Measurements from ENCODE around the gene THEM5.
"Not testable (repeated sequence)": the region's sequence is repeated elsewhere in the genome, so short reads cannot be mapped to it uniquely, and the experiment has no call there.

The THEM5 gene, protein sequence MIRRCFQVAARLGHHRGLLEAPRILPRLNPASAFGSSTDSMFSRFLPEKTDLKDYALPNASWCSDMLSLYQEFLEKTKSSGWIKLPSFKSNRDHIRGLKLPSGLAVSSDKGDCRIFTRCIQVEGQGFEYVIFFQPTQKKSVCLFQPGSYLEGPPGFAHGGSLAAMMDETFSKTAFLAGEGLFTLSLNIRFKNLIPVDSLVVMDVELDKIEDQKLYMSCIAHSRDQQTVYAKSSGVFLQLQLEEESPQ

GRCh38 chr1:151853411-151853943, at the start of gene THEM5:
Gene THEM5, minus strand, starts transcription at chr1:151853712. Its CDS starts 147 bp downstream, at chr1:151853565.
- DNase-seq = no peak

DNA sequence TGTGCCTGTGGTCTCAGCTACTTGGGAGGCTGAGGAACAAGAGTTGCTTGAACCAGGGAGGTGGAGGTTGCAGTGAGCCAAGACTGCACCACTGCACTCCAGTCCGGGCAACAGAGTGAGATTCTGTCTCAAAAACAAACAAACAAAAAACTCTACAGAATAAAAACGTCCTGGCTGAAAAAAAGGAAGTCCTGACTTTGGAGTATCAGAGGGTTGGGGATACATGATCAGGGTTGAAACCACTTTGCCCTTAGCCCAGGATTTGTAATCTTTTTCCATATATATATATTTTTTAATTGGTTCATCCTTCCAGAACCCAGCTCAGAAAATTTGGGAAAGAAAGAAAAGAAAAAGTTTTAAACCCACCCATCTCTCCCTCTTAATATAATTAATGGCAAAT, 49.3 kb upstream of the THEM5 start:
- DNase-seq = no peak

GRCh38 chr1:151900804-151901203, 47.3 kb upstream of the THEM5 start:
- not testable (repeated sequence) for DNase-seq

DNA sequence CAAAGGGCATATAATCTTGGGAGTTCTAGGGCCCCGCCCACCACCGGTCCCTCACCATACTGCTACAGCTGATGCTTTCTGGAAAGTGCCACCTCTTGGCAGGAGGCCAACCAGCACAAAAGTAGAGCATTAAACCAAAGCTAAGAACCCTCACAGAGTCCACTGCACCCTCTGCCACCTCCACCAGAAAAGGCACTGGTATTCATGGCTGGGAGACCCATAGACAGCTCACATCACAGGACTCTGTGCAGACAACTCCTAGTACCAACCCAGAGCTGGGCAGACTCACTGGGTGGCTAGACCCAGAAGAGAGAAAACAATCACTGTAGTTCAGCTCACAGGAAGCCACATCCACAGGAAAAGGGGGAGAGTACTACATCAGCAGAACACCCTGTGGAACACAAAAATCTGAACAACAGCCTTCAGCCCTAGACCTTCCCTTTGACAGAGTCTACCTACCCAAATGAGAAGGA, 45.0 kb upstream of the THEM5 start:
- DNase-seq = no peak

DNA sequence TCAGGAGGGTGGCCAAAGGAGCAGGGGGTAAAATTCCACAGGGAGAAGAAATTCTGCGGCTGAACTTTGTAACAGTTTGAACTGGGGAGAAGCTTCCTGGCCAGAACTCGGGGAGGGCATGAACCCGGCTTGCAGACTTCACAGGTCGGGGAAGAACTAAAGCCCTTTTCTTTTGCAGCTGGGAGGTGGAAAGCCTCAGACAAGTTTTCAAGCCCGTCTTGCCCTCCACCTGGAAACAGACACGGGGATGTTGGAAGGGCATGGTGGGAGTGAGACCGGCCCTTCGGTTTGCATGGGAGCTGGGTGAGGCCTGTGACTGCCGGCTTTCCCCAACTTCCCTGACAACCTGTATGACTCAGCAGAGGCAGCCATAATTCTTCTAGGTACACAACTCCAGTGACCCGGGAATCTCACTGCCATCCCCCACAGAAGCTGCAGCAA, 44.5 kb upstream of the THEM5 start:
- DNase-seq = no peak

- no peak for DNase-seq
Observed at GRCh38 chr1:151893176-151893924, 39.8 kb upstream of the THEM5 start.

DNA sequence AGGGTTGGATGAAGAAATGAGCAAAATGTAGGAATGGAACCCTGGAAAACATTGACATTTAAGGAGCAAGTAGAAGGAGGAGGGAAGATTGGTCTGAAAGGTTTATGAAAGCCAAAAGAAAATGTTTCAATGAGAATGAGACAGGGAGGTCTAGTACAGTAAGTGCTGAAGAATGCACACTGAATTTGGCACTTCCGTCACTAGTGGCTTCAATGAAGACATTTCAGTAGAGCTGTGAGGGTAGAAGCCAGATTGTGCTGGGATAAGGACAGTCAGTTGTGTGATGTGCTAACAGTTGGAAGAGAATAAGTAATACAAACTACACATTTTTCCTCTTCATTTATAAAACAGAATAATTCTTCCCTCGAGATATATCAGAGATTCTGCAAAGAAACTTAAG, 38.7 kb upstream of the THEM5 start:
- DNase-seq = no peak

GRCh38 chr1:151891512-151891911, 38.0 kb upstream of the THEM5 start:
- DNase-seq = no peak

DNA sequence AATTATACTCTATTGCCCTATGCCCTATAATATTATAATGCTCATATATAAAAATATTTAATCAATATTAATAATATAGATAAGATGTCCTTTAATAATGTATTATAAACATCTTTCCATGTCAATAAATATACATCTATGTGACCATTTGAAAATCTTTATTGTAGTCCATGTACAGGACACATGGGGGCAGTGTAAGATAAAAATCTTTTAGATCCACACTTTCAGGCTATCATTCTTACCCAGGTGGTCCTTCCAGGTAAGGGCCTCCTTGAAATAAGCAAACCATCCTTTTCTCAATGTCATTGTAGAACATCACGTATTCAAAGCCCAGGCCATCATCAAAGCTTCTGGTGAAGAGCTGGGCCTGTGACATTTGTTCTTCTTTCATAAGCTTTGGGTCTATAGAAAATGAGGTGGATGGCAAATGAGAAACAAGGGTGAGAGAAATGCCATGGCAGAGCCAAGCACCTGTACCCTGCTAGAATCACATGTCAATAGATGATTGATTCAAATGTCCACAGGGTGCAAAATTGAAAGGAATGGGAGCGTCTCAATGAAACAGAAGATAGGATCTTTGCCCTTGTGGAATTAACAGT, 35.6 kb upstream of the THEM5 start:
- DNase-seq = no peak

GRCh38 chr1:151887028-151887427, 33.5 kb upstream of the THEM5 start:
- no peak for DNase-seq

DNA sequence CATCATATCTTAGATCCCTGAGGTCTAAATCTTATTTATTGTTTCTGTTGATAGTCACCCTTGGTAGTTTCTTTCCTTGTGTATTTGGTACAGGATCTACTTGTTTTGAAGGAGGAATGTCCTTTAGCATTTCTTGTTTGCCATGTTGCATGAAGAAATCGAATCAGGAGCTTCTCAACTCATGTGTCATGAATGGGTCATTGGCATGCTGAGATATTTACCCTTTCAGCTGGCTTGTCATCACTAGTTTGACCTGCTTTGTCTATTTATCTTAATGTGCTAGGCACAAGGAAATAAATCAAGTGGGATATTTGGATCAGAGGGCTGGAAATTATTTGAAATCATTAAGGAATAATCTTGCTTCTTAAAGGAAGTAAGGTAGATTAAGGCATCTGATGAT, 32.0 kb upstream of the THEM5 start:
- DNase-seq = no peak

GRCh38 chr1:151884879-151885278, 31.4 kb upstream of the THEM5 start:
- DNase-seq = not testable (repeated sequence)

DNA sequence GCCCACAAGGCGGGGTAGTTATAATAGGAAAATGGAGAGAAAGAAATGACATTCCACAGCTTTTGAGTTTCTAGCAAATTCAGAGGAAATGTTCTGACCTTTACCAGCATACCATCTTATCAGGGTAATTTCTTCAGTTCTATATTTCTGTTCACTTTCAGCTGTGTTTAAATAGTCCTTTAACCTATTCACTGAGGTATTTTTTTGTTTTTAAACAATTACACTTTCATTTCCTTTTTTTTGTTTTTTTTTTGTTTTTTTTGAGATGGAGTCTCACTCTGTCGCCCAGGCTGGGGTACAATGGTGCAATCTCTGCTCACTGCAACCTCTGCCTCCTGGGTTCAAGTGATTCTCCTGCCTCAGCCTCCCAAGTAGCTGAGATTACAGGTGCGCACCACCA, 30.9 kb upstream of the THEM5 start:
- DNase-seq = not testable (repeated sequence)

GRCh38 chr1:151883898-151884297, 30.4 kb upstream of the THEM5 start:
- DNase-seq = not testable (repeated sequence)

DNA sequence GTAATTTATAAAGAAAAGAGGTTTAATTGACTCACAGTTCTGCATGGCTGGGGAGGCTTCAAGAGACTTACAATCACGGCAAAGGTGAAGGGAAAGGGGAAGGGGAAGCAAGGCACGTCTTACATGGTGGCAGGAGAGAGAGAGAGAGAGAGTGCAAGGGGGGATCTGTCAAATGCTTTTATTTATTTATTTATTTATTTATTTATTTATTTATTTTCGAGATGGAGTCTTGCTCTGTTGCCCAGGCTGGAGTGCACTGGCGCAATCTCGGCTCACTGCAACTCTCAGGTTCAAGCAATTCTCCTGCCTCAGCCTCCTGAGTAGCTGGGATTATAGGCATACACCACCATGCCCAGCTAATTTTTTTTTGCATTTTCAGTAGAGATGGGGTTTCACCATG, 29.4 kb upstream of the THEM5 start:
- DNase-seq = not testable (repeated sequence)

- no peak for DNase-seq
Observed at GRCh38 chr1:151882466-151882865, 29.0 kb upstream of the THEM5 start.

- DNase-seq = no peak
Observed at GRCh38 chr1:151881479-151881878, 28.0 kb upstream of the THEM5 start.

DNA sequence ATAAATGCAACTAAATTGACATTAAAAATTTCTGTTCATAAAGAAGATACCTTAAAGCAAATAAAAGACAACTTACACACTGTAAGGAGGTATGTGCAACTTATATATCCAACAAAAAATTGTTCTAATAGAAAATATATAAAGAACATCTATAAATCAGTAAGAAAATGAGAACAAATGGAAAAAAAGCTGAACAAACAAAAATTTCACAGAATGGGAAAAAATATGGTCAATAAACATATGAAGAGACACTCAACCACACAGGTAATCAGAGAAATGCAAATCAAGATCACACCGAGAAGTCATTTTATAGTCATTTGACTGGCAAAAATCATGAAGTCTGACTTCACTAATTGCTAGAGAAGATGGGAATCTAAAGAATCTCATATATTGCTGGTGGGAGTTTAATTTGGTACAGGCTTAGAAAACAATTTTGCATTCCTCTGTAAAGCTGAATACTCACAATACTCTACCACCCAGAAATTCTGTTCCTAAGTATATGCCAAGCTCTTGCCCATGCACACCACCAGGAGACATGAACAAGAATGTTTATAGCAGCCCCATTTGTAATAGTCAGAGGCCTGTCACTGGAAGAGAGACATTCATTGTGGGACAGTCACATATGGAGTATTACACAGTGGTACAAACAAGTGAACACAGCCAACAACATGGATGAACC, 22.0 kb upstream of the THEM5 start:
- no peak for DNase-seq

GRCh38 chr1:151872776-151873175, 19.3 kb upstream of the THEM5 start:
- not testable (repeated sequence) for DNase-seq

DNA sequence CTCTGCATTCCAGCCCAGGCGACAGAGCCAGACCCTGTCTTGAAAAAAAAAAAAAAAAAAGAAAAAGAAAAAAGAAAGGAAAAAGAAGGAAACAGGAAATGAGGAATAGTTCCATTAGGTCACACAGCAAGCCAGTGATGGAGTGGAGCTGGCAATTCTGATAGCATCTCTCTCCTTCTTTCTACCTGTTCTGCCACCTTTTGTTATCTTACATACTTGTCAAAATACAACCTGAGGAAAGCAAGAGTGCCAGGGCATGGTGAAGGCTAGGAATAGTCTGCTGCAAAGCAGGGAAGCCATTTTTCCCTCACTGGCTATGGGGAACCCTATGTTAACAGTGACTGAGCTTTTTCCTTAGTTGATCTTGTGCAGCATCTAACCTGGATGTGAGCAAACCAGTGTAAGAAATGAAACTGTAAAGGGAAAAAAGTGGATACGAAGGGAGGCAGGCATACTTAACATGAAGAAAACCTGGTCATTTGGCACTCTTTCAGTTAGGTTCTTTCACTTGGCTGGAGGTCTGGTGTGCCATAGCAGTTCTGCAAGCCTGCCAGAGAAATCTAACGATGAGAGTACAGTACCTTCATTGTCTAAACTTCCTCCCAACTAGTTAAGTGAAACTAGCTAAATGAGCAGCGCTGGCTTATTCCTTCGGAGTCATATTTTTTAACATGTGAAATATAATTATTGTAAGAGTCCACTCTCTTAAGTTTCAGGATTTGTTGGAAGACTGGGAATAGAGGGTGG, 17.9 kb upstream of the THEM5 start:
- no peak for DNase-seq

DNA sequence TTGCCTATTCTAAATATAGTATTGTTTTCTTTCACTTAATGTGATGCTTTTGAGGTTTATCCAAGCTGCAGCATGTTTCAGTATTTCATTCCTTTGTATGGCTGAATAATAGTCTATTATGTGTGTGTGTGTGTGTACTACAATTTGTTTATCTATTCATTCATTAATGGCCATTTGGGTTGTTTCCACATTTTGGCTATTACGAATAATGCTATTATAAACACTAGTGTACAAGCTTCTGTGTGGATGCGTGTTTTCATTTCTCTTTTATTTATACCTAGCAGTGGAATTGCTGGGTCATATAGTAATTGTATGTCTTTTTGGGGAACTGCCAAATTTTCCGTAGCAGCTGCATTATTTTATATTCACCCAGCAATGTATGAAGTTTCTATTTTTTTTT, 15.0 kb upstream of the THEM5 start:
- DNase-seq = no peak

DNA sequence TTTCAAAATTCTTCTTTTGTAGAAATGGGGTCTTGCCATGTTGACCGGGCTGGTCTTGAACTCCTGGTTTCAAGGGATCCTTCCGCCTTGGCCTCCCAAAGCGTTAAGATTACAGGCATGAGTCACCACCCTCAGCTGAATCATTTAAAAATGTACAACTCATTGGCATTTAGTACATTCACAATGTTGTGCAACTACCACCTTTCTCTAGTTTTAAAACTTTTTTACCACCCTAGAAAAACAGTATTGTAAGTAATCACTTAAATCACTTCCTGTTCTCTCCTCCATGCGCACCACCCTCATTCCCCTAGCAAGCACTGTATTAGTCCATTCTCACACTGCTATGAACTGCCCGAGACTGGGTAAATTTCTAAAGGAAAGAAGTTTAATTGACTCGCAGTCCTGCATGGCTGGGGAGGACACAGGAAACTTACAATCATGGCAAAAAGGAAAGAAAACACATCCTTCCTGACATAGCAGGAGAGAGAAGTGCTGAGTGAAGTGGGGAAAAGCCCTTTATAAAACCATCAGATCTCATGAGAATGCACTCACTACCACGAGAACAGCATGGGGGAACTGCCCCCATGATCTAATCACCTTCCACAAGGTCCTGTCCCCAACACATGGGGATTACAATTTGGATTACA, 14.4 kb upstream of the THEM5 start:
- no peak for DNase-seq
